GM19239 (cell line): ENCODE results near the gene CDKAL1.
"Not testable (repeated sequence)": the region's sequence is repeated elsewhere in the genome, so short reads cannot be mapped to it uniquely, and the experiment has no call there.

Experiments used
- DNase-seq: peaks from one replicate; pipeline ENCODE4 v3.0.0; 2011; ENCODE audit warnings: low spot score; ENCODE audit not compliant: insufficient read length
- FAIRE-seq: peaks from 2 replicates; lab custom pipeline; 2011; peaks lifted over from hg19 to GRCh38; lab: Jason Lieb, UNC

CDKAL1 gene

GRCh38 chr6:21166754-21167153 is 632.5 kb downstream of the CDKAL1 start:
- DNase-seq (no peak), FAIRE-seq (peak; percentile 65)

GRCh38 chr6:21167790-21168189 is 633.5 kb downstream of the CDKAL1 start:
- DNase-seq = no peak
- no peak for FAIRE-seq

- FAIRE-seq (no peak), DNase-seq (no peak)
Observed at GRCh38 chr6:21171801-21172200, 637.5 kb downstream of the CDKAL1 start.

- no peak for FAIRE-seq
- no peak for DNase-seq
Observed at GRCh38 chr6:21173031-21173430, 638.8 kb downstream of the CDKAL1 start.

- no peak for DNase-seq
- no peak for FAIRE-seq
Observed at GRCh38 chr6:21173678-21174077, 639.4 kb downstream of the CDKAL1 start.

GRCh38 chr6:21176197-21176596 is 641.9 kb downstream of the CDKAL1 start:
- DNase-seq (no peak), FAIRE-seq (no peak)

GRCh38 chr6:21180155-21180554 is 645.9 kb downstream of the CDKAL1 start:
- no peak for DNase-seq
- peak; percentile 63 for FAIRE-seq

GRCh38 chr6:21180800-21181337 is 646.6 kb downstream of the CDKAL1 start:
- FAIRE-seq = peak; percentile 69
- no peak for DNase-seq

GRCh38 chr6:21181866-21182265 is 647.6 kb downstream of the CDKAL1 start:
- DNase-seq (no peak), FAIRE-seq (peak; percentile 85)

GRCh38 chr6:21182589-21182988 is 648.3 kb downstream of the CDKAL1 start:
- FAIRE-seq = no peak

GRCh38 chr6:21185861-21186478 is 651.7 kb downstream of the CDKAL1 start:
- FAIRE-seq (no peak), DNase-seq (no peak)

More at GRCh38 chr6:21182589-21182988, 648.3 kb downstream of the CDKAL1 start:
- DNase-seq = no peak

- DNase-seq (no peak), FAIRE-seq (no peak)
Observed at GRCh38 chr6:21186479-21187055, 652.3 kb downstream of the CDKAL1 start.

- peak; percentile 64 for FAIRE-seq
Observed at GRCh38 chr6:21187485-21187884, 653.2 kb downstream of the CDKAL1 start.

GRCh38 chr6:21188505-21189223 is 654.4 kb downstream of the CDKAL1 start:
- DNase-seq (no peak), FAIRE-seq (peak; percentile 91)

More at GRCh38 chr6:21187485-21187884, 653.2 kb downstream of the CDKAL1 start:
- DNase-seq = no peak

- FAIRE-seq (no peak), DNase-seq (no peak)
Observed at GRCh38 chr6:21189759-21190158, 655.5 kb downstream of the CDKAL1 start.

GRCh38 chr6:21190701-21191100 is 656.4 kb downstream of the CDKAL1 start:
- FAIRE-seq (peak; percentile 84), DNase-seq (no peak)

- DNase-seq = no peak
Observed at GRCh38 chr6:21193790-21194475, 659.7 kb downstream of the CDKAL1 start.

GRCh38 chr6:21195301-21195700 is 661.0 kb downstream of the CDKAL1 start:
- DNase-seq, FAIRE-seq: not testable (repeated sequence)

More at GRCh38 chr6:21193790-21194475, 659.7 kb downstream of the CDKAL1 start:
- FAIRE-seq = peak; percentile 28

- peak; percentile 68 for FAIRE-seq
- DNase-seq = no peak
Observed at GRCh38 chr6:21198032-21198640, 663.9 kb downstream of the CDKAL1 start.

- no peak for FAIRE-seq
Observed at GRCh38 chr6:21199262-21199661, 665.0 kb downstream of the CDKAL1 start.

More at GRCh38 chr6:21199262-21199661, 665.0 kb downstream of the CDKAL1 start:
- DNase-seq = no peak
